Keratinocyte (primary cell): ENCODE data around the gene NADK2. TPM values are rescaled to one million over a fixed set of nuclear protein-coding genes. Genes with fewer than 3 reads are reported as not detected.

Source experiments
- DNase-seq: peaks from one replicate; pipeline ENCODE4 v3.0.0-alpha.2; 2011; ENCODE audit warnings: low read depth, missing footprints, low spot score
- FAIRE-seq: peaks from 2 replicates; lab custom pipeline; 2011; peaks lifted over from hg19 to GRCh38; lab: Jason Lieb, UNC
- H2AFZ ChIP-seq: 2 replicates; pipeline ENCODE4 v1.6.0; 2012; ENCODE audit warnings: low read length, control low read depth, inconsistent platforms; ENCODE audit not compliant: control insufficient read depth
- H3K27ac ChIP-seq: 2 replicates; pipeline ENCODE4 v1.5.1; 2011; ENCODE audit warnings: low read length; ENCODE audit not compliant: control insufficient read depth, insufficient read depth
- H3K27me3 ChIP-seq: 3 replicates; pipeline ENCODE4 v1.6.0; 2011; ENCODE audit warnings: low read length; ENCODE audit not compliant: control insufficient read depth, insufficient read depth; ENCODE audit errors: extremely low read depth
- H3K36me3 ChIP-seq, 2 experiments: 2 replicates in 1 of 2; 3 replicates in 1 of 2; pipeline ENCODE4 v1.5.1; 2011; ENCODE audit warnings: low read length in 2 of 2, mild to moderate bottlenecking in 1 of 2; ENCODE audit not compliant: control insufficient read depth in 2 of 2, insufficient read depth in 2 of 2; ENCODE audit errors: extremely low read depth in 1 of 2
- H3K4me1 ChIP-seq: 3 replicates; pipeline ENCODE4 v1.5.1; 2011; ENCODE audit warnings: low read length; ENCODE audit not compliant: control insufficient read depth, insufficient read depth; ENCODE audit errors: extremely low read depth
- H3K4me2 ChIP-seq: 3 replicates; pipeline ENCODE4 v1.6.0; 2011; ENCODE audit warnings: low read depth, low read length; ENCODE audit not compliant: control insufficient read depth, insufficient read depth; ENCODE audit errors: extremely low read depth
- H3K4me3 ChIP-seq, 3 experiments: fragments of 200-600 bp in 1 of 3; sonication (generic) in 1 of 3; 2 replicates in 2 of 3; 3 replicates in 1 of 3; pipeline ENCODE4 v1.5.1; 2011 to 2016; ENCODE audit warnings: low read length in 3 of 3, mild to moderate bottlenecking in 3 of 3, control low read depth in 2 of 3, inconsistent platforms in 1 of 3, low read depth in 1 of 3, mixed read lengths in 1 of 3, mixed run types in 1 of 3, moderate library complexity in 1 of 3; ENCODE audit not compliant: control insufficient read depth in 2 of 3, insufficient read depth in 2 of 3; ENCODE audit errors: extremely low read depth in 1 of 3
- H3K79me2 ChIP-seq: 2 replicates; pipeline ENCODE4 v1.6.0; 2012; ENCODE audit warnings: low read length; ENCODE audit not compliant: control insufficient read depth, insufficient read depth
- H3K9ac ChIP-seq: 3 replicates; pipeline ENCODE4 v1.6.0; 2011; ENCODE audit warnings: low read length; ENCODE audit not compliant: control insufficient read depth, insufficient read depth; ENCODE audit errors: extremely low read depth
- H3K9me1 ChIP-seq: 3 replicates; pipeline ENCODE4 v1.6.0; 2011; ENCODE audit warnings: low read length; ENCODE audit not compliant: control insufficient read depth, insufficient read depth; ENCODE audit errors: extremely low read depth
- H3K9me3 ChIP-seq: 2 replicates; pipeline ENCODE4 v1.5.1; 2012; ENCODE audit warnings: low read depth, low read length; ENCODE audit not compliant: control insufficient read depth
- H4K20me1 ChIP-seq: 3 replicates; pipeline ENCODE4 v1.6.0; 2011; ENCODE audit warnings: low read length; ENCODE audit not compliant: control insufficient read depth, insufficient read depth; ENCODE audit errors: extremely low read depth
- EZH2 ChIP-seq: IDR thresholded peaks from one replicate; pipeline ENCODE4 v1.6.1; 2012; ENCODE audit warnings: inconsistent platforms, mild to moderate bottlenecking, low read length, moderate library complexity
- dilution Hi-C: fragments of 300-500 bp; cut with MboI; formaldehyde crosslinking; loops from one replicate; pipeline ENCODE4 v1.7.0; 2020; ENCODE audit warnings: low sequenced_read_pairs; ENCODE audit not compliant: extremely low pct_ligation_motif_present
- polyA plus RNA-seq, 5 experiments: library from polyadenylated mRNA; depleted of rRNA in 3 of 5; stranded (reverse) in 3 of 5; stranded (forward) in 1 of 5; unstranded in 1 of 5; fragments of >200 nt; gene quantifications; 1 replicate in 1 of 5; 2 replicates in 3 of 5; 3 replicates in 1 of 5; pipeline versions ENCODE4 v1.2.1 to v1.2.3, GENCODE V29; 2011 to 2012; ENCODE audit warnings: missing spikeins in 2 of 5, low read depth in 1 of 5, low replicate concordance in 1 of 5
- TF ChIP-seq, protein P1 (sequence below), 3 experiments: IDR thresholded peaks in 1 of 3; conservative IDR thresholded peaks in 1 of 3; optimal IDR thresholded peaks in 1 of 3; 2 replicates in 2 of 3; 3 replicates in 1 of 3; pipeline versions ENCODE3 to v1.5.1; 2011; ENCODE audit warnings: low read length in 3 of 3, mild to moderate bottlenecking in 3 of 3, moderate library complexity in 2 of 3, control low read depth in 1 of 3, inconsistent platforms in 1 of 3; ENCODE audit not compliant: insufficient read depth in 2 of 3; ENCODE audit errors: extremely low read depth in 1 of 3

NADK2 gene
- polyA plus RNA-seq, 1 donor (not counting 4 experiments of a cell fraction or from before 2014, with no cell fraction given): 15.4 TPM

DNA sequence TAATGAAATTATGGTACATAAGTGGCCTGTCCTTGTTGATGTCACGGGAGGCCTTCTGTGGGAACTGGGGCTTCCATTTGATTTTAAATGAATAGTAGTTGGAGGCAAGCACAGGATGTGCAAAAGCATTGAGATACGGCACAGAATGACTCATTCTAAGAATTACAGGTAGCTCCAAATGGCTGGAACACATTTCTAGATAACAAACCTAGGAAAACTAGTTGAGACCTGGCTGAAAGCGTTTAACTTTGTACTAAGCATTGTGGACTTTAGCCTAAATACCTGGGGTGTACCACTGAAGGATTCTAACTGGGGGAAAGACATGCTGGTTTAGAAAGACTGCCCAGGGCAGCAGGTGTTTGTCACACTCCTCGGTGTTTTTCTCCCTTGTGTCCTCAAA is 80.4 kb downstream of the NADK2 start:
- Histone ChIP-seq H3K9ac (no peak overlapping the region), H4K20me1 (no peaks in the 10 kb centered on the region), H3K79me2 (peaks cover 53% of the 10 kb centered on the region), H3K27me3 (no peaks in the 10 kb centered on the region), H3K9me3 (no peaks in the 10 kb centered on the region), H3K4me2 (peak overlapping the region; percentile 67), H3K4me1 (peaks cover 30% of the 10 kb centered on the region), H3K27ac (peak overlapping the region; percentile 21), H2AFZ (no peak overlapping the region), H3K4me3 (no peak overlapping the region), H3K36me3 (peaks cover 27 to 37% of the 10 kb centered on the region in 2 experiments), H3K9me1 (no peaks in the 10 kb centered on the region)
- DNase-seq (no peak), FAIRE-seq (peak; percentile 76)
- TF ChIP-seq, protein P1, sequence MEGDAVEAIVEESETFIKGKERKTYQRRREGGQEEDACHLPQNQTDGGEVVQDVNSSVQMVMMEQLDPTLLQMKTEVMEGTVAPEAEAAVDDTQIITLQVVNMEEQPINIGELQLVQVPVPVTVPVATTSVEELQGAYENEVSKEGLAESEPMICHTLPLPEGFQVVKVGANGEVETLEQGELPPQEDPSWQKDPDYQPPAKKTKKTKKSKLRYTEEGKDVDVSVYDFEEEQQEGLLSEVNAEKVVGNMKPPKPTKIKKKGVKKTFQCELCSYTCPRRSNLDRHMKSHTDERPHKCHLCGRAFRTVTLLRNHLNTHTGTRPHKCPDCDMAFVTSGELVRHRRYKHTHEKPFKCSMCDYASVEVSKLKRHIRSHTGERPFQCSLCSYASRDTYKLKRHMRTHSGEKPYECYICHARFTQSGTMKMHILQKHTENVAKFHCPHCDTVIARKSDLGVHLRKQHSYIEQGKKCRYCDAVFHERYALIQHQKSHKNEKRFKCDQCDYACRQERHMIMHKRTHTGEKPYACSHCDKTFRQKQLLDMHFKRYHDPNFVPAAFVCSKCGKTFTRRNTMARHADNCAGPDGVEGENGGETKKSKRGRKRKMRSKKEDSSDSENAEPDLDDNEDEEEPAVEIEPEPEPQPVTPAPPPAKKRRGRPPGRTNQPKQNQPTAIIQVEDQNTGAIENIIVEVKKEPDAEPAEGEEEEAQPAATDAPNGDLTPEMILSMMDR (optimal IDR thresholded peaks at IDR 0.05 in 1 of 3, IDR thresholded peaks at IDR 0.05 in 1 of 3, conservative IDR thresholded peaks at IDR 0.05 in 1 of 3; ENCODE audit: extremely low read depth in 1 of 3, insufficient read depth in 2 of 3, low read length in 3 of 3): no peak
- TF ChIP-seq EZH2: no peak
- dilution Hi-C loops: no loop called here

DNA sequence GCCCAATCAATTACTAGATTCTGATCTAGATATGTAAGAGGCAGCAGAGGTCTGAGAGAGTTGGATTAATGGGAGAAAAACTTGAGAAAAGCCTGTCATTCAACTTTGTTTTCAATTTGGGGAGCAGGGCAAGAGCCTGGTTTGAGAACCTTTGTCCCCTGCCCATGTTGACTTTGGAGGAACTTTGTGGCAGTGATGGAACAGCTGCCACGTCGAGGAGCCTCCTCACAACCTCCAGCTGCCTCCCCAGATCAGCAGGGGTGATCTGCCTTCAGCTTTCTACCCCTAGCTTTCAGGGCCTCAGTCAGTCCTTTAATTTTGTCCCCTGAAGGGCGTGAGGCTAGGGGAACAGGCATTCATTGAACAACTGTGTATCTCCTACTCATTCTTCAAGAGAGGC is 81.1 kb downstream of the NADK2 start:
- TF ChIP-seq, protein P1 (optimal IDR thresholded peaks at IDR 0.05 in 1 of 3, IDR thresholded peaks at IDR 0.05 in 1 of 3, conservative IDR thresholded peaks at IDR 0.05 in 1 of 3; ENCODE audit: extremely low read depth in 1 of 3, insufficient read depth in 2 of 3, low read length in 3 of 3): no peak
- TF ChIP-seq EZH2: no peak
- Histone ChIP-seq H3K9me3 (no peaks in the 10 kb centered on the region), H3K4me2 (no peak overlapping the region), H3K4me1 (peaks cover 36% of the 10 kb centered on the region), H3K9ac (no peak overlapping the region), H3K36me3 (peaks cover 27 to 36% of the 10 kb centered on the region in 2 experiments), H3K79me2 (peaks cover 53% of the 10 kb centered on the region), H3K27ac (peak overlapping the region; percentile 21), H3K27me3 (no peaks in the 10 kb centered on the region), H4K20me1 (no peaks in the 10 kb centered on the region), H3K9me1 (no peaks in the 10 kb centered on the region), H3K4me3 (no peak overlapping the region), H2AFZ (no peak overlapping the region)
- FAIRE-seq: no peak
- no peak for DNase-seq
- dilution Hi-C loops: no loop called here
